ENCODE results near the gene PDLIM7.

Gene PDLIM7

DNA sequence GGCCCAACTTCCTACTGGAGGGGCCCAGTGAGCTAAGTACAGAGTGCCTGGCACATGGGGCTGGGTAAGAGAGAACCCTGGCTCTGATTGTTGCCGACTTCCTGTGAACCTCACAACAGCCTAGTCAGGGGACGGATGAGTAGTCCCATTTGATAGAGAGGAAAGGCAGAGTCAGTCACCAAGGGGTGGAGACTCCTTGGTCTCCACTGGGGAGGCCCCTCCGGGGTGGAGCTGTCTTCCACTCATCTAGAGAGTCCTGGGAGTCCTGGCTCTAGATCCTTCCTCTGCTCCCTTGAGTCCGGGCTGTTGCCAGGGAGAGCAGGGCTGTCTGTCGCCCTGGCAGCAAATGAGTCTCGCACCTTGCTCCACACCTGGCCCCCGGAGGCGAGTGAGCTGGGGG, 63.0 kb downstream of the PDLIM7 start:
- DNase-seq (ENCODE audit: insufficient read length, low spot score) (no peak), FAIRE-seq (no peak)

GRCh38 chr5:177433658-177434217, 63.7 kb downstream of the PDLIM7 start:
- DNase-seq (ENCODE audit: insufficient read length, low spot score): no peak
- no peak for FAIRE-seq
